NCI-H2196 treated with DMSO at 0.1 percent for 48 hours (cell line): ENCODE data around the gene CH25H.

Experiments
- DNase-seq: peaks from one replicate; lab custom pipeline; 2025; ENCODE audit not compliant: unreplicated experiment; lab: John Stamatoyannopoulos, UW

The CH25H gene

DNA sequence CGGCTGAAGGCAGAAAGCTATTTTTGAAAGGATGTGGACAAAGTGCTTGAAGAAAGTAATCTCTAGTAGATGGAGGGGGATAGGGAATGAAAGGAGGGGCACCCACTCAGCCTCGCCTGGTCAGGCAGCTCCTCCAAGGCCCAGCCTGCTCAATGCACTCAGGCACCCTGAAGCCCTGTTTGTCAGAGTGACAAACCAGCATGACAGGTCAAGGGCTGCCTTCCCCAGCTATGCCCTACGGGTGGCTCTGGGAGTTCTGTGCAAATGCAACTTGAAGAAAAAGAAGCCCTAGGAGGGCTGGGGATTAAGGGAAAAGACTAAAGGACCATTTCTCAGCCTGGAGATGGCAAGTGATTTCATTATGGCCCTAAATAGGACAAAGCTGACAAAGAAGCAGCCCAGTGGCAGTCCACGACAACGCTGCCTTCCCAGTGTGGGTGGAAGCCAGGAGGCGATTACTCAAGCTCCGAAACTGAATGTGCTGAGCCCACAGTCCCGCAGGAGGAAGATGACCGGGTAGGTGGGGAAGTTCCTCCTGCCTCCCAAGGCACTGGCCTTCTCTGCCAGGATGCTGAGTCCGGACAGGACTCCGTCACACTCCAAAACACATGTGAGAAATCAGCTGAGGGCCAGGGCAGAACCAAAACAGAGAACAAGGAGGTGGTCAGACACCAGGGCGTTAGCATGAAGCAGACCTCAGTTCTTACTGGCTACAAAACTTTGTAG lies 28.1 kb upstream of the CH25H start:
- no peak for DNase-seq

DNA sequence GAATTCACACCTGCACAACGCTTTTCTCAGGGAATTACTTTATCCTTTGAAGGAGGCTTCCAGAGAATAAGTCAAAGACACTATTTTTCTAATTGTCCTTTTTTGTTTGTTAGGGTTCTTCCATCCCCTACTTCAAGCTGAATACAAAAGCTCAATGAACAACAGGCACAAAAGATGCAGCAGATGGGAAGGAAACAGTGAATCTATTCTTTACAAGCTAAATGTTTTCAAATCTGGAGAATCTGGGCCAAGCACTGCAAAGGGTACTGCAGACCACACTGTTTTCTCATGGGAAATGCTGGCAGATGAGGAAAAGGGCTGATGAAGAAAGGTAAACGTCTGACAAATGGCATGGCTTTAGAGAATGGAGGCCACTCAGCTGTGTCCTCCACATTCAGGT lies 25.9 kb upstream of the CH25H start:
- DNase-seq, result no peak

- DNase-seq, result no peak
These were observed 21.8 kb upstream of the CH25H start for GRCh38 chr10:89228962-89229361.

- no peak for DNase-seq
These were observed 21.0 kb upstream of the CH25H start for GRCh38 chr10:89228146-89228545.

DNA sequence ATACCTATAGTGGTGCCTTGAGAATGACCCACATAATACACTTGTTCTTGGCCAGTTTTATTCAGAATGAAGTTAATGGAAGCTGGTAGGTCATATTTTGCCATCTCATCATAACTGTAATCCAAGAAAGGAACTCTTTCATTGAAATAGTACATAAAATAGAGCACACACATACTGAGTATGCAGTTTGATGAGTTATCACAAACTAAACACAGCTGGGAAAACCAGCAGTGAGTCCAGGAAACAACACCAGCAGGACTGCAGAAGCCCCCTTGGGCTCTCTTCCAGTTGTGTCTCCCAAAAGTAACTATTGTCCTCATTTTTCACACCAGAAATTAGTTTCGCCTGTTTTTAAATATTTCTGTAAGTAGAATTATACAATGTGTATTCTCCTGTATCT lies 19.8 kb upstream of the CH25H start:
- no peak for DNase-seq

DNA sequence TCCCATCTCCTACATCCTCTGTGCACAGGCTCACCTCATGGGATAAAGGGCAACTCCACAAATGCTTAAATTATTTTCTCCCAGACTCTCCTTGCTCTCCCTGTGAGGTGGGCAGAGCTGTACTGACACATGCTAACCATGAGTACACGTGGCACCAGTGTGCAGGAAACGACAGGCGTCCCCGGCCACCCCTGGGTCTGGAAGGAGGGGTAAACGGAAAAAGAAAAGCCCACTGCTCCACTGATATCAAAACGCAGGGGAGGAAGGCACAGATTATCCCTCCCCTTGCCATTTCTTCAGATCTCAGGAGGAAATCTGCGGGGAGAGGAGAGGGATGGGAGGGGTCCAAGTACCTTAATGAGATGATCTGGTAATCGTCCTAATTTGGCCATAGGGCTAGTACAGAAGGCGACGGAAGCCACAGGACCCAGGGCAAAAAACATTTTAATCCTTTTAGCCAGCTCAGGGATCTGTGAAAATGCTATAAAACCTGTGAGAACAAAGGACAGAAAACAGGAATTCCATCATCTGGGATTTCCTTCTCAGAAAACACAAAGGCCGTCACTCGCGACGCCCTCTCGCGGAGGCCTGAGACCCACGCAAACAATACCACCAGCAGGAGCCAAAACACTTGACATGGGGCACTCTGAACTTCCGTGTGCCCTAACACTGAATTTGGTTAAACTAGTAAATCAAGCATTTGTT lies 17.8 kb upstream of the CH25H start:
- DNase-seq, result no peak

GRCh38 chr10:89221919-89222318 lies 14.8 kb upstream of the CH25H start:
- no peak for DNase-seq

GRCh38 chr10:89219513-89220218 lies 12.5 kb upstream of the CH25H start:
- DNase-seq, result no peak

- DNase-seq, result peak; percentile 4
These were observed 10.2 kb upstream of the CH25H start for GRCh38 chr10:89217057-89217990.

GRCh38 chr10:89216056-89216455 lies 8.9 kb upstream of the CH25H start:
- no peak for DNase-seq

- no peak for DNase-seq
These were observed 8.4 kb upstream of the CH25H start for GRCh38 chr10:89215511-89215910.

GRCh38 chr10:89214566-89215165 lies 7.5 kb upstream of the CH25H start:
- no peak for DNase-seq

DNA sequence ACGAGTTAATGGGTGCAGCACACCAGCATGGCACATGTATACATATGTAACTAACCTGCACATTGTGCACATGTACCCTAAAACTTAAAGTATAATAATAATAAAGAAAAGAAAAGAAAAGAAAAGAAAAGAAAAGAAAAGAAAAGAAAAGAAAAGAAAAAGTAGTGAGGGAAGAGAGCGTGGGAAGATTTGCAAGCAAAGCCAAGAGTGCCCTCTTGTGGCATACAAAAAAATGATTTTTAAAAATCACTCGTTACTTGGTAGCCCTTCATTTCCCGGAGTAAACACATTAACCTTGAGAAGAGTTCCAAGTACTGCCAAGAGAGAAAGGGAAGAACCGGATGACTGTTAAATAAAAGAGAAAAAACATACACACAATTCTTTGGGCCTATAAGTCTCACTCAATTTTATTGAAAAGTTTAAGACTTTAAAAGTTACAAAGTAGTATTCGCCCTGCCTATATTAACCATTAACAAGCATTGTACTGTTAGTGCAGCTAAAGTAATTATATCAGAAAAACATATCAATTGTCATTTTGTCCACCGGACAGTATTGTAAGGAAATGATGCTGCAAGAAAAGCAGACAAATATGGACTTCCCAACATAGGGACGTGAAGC lies 6.2 kb upstream of the CH25H start:
- no peak for DNase-seq

DNA sequence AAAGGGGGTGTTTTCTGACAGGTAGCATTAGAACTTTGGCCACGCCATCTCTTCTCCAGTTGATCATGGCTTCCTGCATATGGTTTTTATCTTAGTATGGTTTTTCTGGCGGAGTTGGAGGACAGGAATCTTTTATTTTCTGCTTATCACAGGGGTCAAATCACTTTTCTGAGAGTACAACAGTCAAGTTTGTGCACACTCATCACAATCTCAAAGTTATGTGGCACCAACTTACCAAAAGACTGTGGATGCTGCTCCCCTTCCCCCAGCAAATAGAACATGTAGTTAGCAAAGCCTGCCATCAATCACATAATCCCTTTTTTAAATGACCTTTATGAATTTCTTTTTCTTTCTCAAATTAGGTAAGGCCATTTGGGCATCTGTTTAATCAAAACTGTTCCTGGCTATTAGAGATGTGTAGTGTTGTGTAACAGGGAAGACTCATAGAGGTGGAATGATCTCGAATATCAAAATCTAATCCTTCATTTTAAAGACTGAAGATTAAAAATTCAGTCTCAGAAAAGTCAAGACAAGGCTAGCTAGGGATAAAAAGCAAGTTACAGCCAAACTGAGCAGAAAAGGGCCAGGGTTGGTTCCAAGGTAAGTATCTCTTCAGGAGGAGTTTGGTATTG lies 3.8 kb upstream of the CH25H start:
- no peak for DNase-seq

DNA sequence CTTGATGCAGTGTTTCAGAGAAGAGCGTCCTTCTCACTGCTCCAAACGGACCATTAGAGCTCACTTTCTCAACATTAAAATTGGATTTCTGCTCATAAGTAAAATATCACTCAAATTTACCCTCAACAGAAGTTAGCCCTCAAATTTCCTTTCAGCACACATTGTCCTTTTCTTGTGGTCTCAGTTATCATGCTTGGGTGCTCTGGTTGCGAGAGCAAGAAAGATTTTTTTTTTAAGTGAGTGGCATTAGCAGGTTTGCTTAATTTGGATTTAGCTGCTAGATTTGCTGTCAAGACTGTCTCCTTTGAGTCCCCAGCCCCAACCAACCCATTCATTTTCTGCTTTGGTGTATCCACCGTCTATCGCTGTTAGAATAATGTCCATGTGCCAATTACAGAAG lies 2.6 kb upstream of the CH25H start:
- DNase-seq, result no peak

DNA sequence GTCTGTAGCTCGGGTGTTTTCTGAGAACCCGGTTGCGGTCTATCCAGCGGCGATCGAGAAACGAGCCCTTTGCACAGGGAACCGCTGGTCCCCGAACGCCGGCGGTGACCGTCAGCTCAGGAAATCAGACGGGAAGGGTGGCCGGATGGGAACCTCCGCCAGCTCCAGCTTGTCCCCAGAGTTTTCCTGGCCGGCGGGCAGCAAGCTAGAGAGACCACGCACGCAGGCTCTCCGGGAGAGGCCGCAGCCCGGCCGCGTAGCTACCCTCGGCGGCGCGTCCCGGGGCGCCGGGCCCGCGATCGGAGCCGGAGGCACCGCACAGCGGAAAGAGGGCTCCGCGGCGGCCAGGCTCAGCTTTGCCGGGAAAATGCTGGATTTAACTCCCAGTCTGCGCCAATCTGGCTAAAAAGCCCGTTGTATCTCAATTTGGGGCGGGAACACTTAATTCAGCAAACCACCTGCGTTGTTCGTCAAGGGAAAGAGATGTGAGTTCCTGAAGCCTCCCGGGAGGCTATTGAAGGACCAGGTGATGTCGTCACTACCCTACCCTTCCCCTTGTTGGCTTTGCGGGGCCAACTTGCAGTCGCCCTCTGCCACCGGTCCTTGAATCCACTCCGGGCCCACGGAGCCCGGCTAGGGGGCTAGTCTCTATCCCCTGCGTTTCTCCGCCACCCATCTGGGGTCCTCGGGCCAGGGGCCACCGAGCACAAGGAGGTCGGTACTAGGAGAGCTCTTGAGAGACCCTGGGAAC lies 859 bp upstream of the CH25H start:
- DNase-seq, result no peak

DNA sequence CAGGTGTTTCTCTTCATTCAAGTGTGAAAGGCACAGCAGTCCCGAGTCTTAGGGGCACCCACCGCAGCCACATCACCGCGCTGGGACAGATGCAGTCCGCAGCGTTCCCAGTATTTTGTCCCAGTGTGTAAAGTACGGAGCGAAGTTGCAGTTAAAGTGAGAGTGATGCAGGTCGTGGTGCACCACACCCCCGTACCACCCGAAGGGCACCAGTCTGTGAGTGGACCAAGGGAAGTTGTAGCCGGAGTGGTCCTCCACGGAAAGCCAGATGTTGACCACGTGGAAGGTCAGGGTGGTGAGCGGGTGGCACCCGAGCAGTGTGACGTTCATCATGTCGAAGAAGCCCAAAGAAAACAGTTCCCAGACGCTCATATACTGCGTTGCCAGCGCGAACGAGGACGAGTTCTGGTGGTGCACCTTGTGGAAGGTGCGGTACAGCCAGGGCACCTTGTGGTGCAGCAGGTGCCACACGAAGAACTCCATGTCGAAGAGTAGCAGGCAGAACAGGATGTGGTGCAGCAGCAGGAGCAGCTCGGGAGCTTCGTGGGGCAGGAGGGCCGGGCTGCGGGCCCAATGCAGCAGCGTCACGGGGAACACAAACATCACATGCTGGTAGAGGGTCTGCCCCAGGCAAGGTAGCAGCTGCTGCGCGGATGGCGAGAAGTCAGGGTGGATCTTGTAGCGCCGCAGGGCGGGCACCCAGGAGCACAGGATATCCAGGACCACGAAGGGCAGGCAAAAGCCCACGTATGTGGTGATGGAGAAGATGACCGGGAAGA lies 526 bp downstream of the CH25H start:
- DNase-seq, result no peak

DNA sequence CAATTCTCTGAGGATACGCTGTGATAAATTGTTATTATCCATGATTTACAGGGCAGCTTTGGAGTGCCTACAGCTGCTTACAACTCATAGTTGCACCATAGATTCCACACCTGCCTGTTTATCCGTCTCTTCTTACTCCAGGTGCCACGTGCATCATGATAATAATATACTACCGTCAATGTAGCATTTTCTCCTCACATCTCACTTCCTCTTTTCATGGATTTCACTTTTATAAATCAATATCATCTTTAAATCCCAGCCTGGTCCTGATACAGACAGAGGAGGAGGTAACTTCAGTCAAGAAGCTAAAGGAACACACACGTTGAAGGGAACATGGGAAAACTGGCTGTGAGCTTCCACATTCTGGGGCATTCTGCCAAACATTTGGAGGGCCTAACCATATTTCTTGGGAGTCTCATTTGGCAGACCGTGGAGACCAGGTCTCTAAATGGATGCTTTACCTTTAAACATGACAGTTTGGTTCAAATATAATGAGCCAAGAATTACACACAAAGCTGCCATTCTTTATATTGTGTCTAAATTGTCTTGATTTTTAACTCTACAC lies 2.4 kb downstream of the CH25H start:
- DNase-seq, result no peak
